ENCODE results near the gene RPL9. TPM values are rescaled to one million over a fixed set of nuclear protein-coding genes. Genes with fewer than 3 reads are reported as not detected.
"Not testable (repeated sequence)": the region's sequence is repeated elsewhere in the genome, so short reads cannot be mapped to it uniquely, and the experiment has no call there.

The RPL9 gene
- total and polyA plus RNA-seq, 2 of the 13 experiments (the other 11 are each of a cell fraction or from before 2014, with no cell fraction given) = 993 to 2,148 TPM

DNA sequence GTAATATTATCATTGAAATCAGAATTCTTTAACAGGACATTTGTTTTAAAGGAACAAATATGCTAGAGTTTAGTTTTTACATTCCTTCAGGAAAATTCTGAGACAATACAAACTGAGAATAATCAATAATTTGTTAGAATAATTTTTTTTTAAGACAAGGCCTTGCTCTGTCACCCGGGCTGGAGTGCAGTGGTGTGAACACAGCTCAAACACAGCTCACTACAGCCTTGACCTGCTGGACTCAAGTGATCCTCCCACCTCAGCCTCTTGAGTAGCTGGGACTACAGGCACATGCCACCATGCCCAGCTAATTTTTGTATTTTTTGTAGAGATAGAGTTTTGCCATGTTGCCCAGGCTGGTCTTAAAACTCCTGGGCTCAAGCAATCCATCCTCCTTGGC is 33.4 kb downstream of the RPL9 start:
- H3K9me3 ChIP-seq (ENCODE audit: low read length); H3K27me3 ChIP-seq (ENCODE audit: control insufficient read depth in 1 of 2, insufficient read depth in 2 of 2, low read length in 2 of 2); H3K9ac ChIP-seq (ENCODE audit: insufficient read depth, low read depth, low read length); H4K20me1 ChIP-seq (ENCODE audit: insufficient read depth, low read length); H3K36me3 ChIP-seq (replicated peaks in 1 of 2; ENCODE audit: control insufficient read depth in 1 of 2, insufficient read depth in 2 of 2, low read length in 2 of 2); in situ Hi-C loops (cut with HindIII; ENCODE audit: extremely low pct_ligation_motif_present, low pct_unique_long_range_greater_than_20kb); FAIRE-seq; H2AFZ ChIP-seq (ENCODE audit: low read length); intact Hi-C loops (cut with micrococcal nuclease; ENCODE audit: unreplicated experiment); BruUV-seq (replicated peaks); H3K4me3 ChIP-seq (replicated peaks in 1 of 3; ENCODE audit: insufficient read depth in 1 of 3, low read depth in 2 of 3, low read length in 3 of 3); CTCF ChIA-PET (ENCODE audit: low intra/inter-chr PET ratio, low total read pairs); TF ChIP-seq NR2F6 (CRISPR knock-in tag; IDR thresholded peaks at IDR 0.05); SOX13 (IDR thresholded peaks at IDR 0.05); CREM (CRISPR knock-in tag; IDR thresholded peaks at IDR 0.05); EP300 (CRISPR knock-in tag; IDR thresholded peaks at IDR 0.05; ENCODE audit: borderline replicate concordance): not testable (repeated sequence)
- ATAC-seq (peak; percentile 64), DNase-seq (ENCODE audit: low spot score) (peak; percentile 66)
- WGBS (ENCODE audit: low lambda C conversion rate) = 0% methylated on average over 1 of the region's 1 CpG
- Histone ChIP-seq H3K4me1 (ENCODE audit: insufficient read depth, low read length) (peaks cover 89% of the 10 kb centered on the region), H3K27ac (ENCODE audit: extremely low read length, insufficient read depth, low read length) (peak overlapping the region; percentile 66), H3K79me2 (ENCODE audit: insufficient read depth, low read length) (peaks cover 76% of the 10 kb centered on the region), H3K4me2 (ENCODE audit: low read depth, low read length) (peak overlapping the region; percentile 32; the same call in 1 of the 2 replicates)
- POLR2A ChIA-PET = interaction anchor here (1.2 to 8.4 kb wide), 4 partner anchors 10 to 58 kb away, joined by 3 to 121 read pairs (median 4); partner anchors contain the start of genes LIAS and RPL9
- peak; percentile 34; the same call in 1 of the 2 replicates for TF ChIP-seq PHF21A (CRISPR knock-in tag; IDR thresholded peaks at IDR 0.05)
- TF ChIP-seq PITX1 (CRISPR knock-in tag; IDR thresholded peaks at IDR 0.05) = peak; percentile 50; the same call in 1 of the 2 replicates
- TF ChIP-seq NR2F6 (IDR thresholded peaks at IDR 0.05) = 0 out of 2 replicates have a peak, but pooled peaks have one; percentile 7
- TF ChIP-seq ONECUT2 (CRISPR knock-in tag; IDR thresholded peaks at IDR 0.05) = peak; percentile 58
- peak; percentile 20; the same call in 1 of the 2 replicates for TF ChIP-seq SOX5 (CRISPR knock-in tag; IDR thresholded peaks at IDR 0.05; ENCODE audit: borderline replicate concordance)
- TF ChIP-seq NCOA2 (CRISPR knock-in tag; IDR thresholded peaks at IDR 0.05) = peak; percentile 47; the same call in 1 of the 2 replicates
- peak; percentile 44; the same call in 1 of the 2 replicates for TF ChIP-seq ZGPAT (CRISPR knock-in tag; IDR thresholded peaks at IDR 0.05)
- TF ChIP-seq ZFX (CRISPR knock-in tag; IDR thresholded peaks at IDR 0.05; ENCODE audit: low read depth) = peak; percentile 28; the same call in 1 of the 2 replicates
- TF ChIP-seq SOX13 (CRISPR knock-in tag; conservative IDR thresholded peaks at IDR 0.05 in 1 of 2, IDR thresholded peaks at IDR 0.05 in 1 of 2) = peak in 1 of 2 experiments; percentile 40; a peak in 1 of 4 replicates
- peak; percentile 37; the same call in 1 of the 2 replicates for TF ChIP-seq CREM (IDR thresholded peaks at IDR 0.05)
- peak; percentile 81 for TF ChIP-seq GATAD2A (CRISPR knock-in tag; IDR thresholded peaks at IDR 0.05)
- TF ChIP-seq SP5 (CRISPR knock-in tag; IDR thresholded peaks at IDR 0.05; ENCODE audit: borderline replicate concordance, low read depth) = peak; percentile 68; the same call in 1 of the 2 replicates
- peak; percentile 99 for TF ChIP-seq ZNF18 (CRISPR knock-in tag; IDR thresholded peaks at IDR 0.05; ENCODE audit: insufficient replicate concordance)
- TF ChIP-seq ZNF362 (CRISPR knock-in tag; IDR thresholded peaks at IDR 0.05; ENCODE audit: borderline replicate concordance) = peak; percentile 60; the same call in 1 of the 2 replicates
- peak in 1 of 2 experiments; percentile 35; a peak in 2 of 4 replicates for TF ChIP-seq EP300 (IDR thresholded peaks at IDR 0.05; ENCODE audit: low read depth in 2 of 2, low read length in 2 of 2)
- TF ChIP-seq SALL1 (CRISPR knock-in tag; IDR thresholded peaks at IDR 0.05) = peak; percentile 76
- TF ChIP-seq HNF4A (CRISPR knock-in tag; IDR thresholded peaks at IDR 0.05) = peak; percentile 78

Data from HepG2 (cell line).